AG10803 (cell line): ENCODE results near the gene PCDHB1.
A peak's percentile ranks its signal among the peaks of the same experiment; 100 is the strongest.
"Not testable (repeated sequence)": the region's sequence is repeated elsewhere in the genome, so short reads cannot be mapped to it uniquely, and the experiment has no call there.

Experiments
- DNase-seq: peaks from one replicate; pipeline ENCODE4 v3.0.0; 2010; ENCODE audit warnings: low read depth
- H3K4me3 ChIP-seq: 2 replicates; pipeline ENCODE4 v1.5.1; 2011; ENCODE audit warnings: mild to moderate bottlenecking, low read length, control low read depth
- TF ChIP-seq, protein P1 (sequence below): conservative IDR thresholded peaks from 2 replicates; pipeline ENCODE4 v1.5.1; 2011; ENCODE audit warnings: mild to moderate bottlenecking, low read length, control low read depth, inconsistent platforms

Gene PCDHB1

DNA sequence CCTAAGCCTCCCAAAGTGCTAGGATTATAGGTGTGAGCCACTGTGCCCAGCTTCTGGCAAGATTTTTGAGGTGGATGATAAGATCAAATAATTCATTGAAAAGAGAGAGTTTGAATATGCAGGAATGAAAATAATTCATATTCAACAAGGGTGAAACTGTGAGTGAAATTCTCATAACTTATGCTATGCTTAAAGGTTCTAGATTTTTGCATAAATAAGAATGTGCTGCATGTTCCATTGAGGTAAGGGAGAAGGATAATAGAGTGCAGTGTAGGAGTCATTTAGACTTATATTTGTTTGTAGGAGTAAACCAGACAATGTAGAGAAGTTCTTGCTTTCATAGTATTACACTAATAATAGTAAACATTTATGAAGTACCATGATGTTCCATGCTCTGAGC lies 31.1 kb downstream of the PCDHB1 start:
- DNase-seq, result no peak
- TF ChIP-seq, protein P1, sequence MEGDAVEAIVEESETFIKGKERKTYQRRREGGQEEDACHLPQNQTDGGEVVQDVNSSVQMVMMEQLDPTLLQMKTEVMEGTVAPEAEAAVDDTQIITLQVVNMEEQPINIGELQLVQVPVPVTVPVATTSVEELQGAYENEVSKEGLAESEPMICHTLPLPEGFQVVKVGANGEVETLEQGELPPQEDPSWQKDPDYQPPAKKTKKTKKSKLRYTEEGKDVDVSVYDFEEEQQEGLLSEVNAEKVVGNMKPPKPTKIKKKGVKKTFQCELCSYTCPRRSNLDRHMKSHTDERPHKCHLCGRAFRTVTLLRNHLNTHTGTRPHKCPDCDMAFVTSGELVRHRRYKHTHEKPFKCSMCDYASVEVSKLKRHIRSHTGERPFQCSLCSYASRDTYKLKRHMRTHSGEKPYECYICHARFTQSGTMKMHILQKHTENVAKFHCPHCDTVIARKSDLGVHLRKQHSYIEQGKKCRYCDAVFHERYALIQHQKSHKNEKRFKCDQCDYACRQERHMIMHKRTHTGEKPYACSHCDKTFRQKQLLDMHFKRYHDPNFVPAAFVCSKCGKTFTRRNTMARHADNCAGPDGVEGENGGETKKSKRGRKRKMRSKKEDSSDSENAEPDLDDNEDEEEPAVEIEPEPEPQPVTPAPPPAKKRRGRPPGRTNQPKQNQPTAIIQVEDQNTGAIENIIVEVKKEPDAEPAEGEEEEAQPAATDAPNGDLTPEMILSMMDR, result no peak
- H3K4me3 ChIP-seq, result no peak overlapping the region

- peak overlapping the region; percentile 49 for H3K4me3 ChIP-seq
- TF ChIP-seq, protein P1, result peak; percentile 60
- DNase-seq, result peak; percentile 56
Measured at GRCh38 chr5:141084487-141084989, 33.4 kb downstream of the PCDHB1 start.

- peak within 1 kb of the TSS; percentile 57 for H3K4me3 ChIP-seq
- DNase-seq, result peak; percentile 65
- TF ChIP-seq, protein P1, result peak; percentile 40
Measured at GRCh38 chr5:141094481-141095262, 43.5 kb downstream of the PCDHB1 start, which contains the start of gene PCDHB2. TSS of gene PCDHB2 (plus strand) at chr5:141094615. CDS start at chr5:141094791, 176 bp downstream.

DNA sequence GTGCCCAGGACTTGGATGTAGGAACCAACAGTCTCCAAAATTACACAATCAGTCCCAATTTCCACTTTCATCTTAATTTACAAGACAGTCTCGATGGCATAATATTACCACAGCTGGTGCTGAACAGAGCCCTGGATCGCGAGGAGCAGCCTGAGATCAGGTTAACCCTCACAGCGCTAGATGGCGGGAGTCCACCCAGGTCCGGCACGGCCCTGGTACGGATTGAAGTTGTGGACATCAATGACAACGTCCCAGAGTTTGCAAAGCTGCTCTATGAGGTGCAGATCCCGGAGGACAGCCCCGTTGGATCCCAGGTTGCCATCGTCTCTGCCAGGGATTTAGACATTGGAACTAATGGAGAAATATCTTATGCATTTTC lies 44.1 kb downstream of the PCDHB1 start:
- peak overlapping the region; percentile 57 for H3K4me3 ChIP-seq
- DNase-seq, result no peak
- TF ChIP-seq, protein P1, result no peak

GRCh38 chr5:141096181-141096580 lies 45.0 kb downstream of the PCDHB1 start:
- DNase-seq, H3K4me3 ChIP-seq: not testable (repeated sequence)

DNA sequence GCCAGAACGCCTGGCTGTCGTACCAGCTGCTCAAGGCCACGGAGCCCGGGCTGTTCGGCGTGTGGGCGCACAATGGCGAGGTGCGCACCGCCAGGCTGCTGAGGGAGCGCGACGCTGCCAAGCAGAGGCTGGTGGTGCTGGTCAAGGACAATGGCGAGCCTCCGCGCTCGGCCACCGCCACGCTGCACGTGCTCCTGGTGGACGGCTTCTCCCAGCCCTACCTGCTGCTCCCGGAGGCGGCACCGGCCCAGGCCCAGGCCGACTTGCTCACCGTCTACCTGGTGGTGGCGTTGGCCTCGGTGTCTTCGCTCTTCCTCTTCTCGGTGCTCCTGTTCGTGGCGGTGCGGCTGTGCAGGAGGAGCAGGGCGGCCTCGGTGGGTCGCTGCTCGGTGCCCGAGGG lies 45.4 kb downstream of the PCDHB1 start:
- not testable (repeated sequence) for DNase-seq, H3K4me3 ChIP-seq

DNA sequence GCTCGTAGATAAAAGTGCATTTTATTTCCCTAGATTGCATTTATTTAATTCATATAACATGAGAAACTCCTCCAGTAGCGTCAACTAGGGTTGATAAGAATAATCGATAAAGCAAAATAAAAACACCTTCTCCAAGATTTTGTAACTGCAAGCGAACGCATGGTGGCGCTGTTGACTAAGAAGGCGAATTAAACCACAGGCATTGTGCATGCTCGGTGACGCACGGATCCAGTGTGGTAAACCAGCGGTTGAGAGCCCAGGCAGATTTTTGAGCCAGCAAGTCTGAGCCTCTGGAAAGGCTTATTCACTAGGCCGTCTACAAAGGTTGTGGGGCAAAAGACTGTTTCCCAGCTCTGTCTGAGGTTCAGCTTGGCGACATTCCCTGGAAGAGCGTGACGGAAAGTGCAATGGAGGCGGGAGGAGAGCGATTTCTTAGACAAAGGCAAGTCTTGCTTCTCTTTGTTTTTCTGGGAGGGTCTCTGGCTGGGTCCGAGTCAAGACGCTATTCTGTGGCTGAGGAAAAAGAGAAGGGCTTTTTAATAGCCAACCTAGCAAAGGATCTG lies 49.1 kb downstream of the PCDHB1 start, which contains the start of gene PCDHB3:
PCDHB3 (plus strand) TSS at position 231 of the 563 bp plus-strand sequence; CDS start at position 408, 177 bp downstream.
- peak within 1 kb of the TSS; percentile 17 for H3K4me3 ChIP-seq
- TF ChIP-seq, protein P1, result peak; percentile 33
- DNase-seq, result peak; percentile 32

GRCh38 chr5:141101059-141101458 lies 49.9 kb downstream of the PCDHB1 start:
- H3K4me3 ChIP-seq, result no peak overlapping the region
- DNase-seq, result no peak
- TF ChIP-seq, protein P1, result no peak

- not testable (repeated sequence) for DNase-seq, H3K4me3 ChIP-seq
Measured at GRCh38 chr5:141102070-141102469, 50.9 kb downstream of the PCDHB1 start.

- not testable (repeated sequence) for H3K4me3 ChIP-seq, DNase-seq
Measured at GRCh38 chr5:141102471-141102870, 51.3 kb downstream of the PCDHB1 start.
